Uterus (tissue), 4 donors: Measurements from ENCODE around the gene MRPS34. TPM values are rescaled to one million over a fixed set of nuclear protein-coding genes. Genes with fewer than 3 reads are reported as not detected.

Source experiments
- DNase-seq, 2 donors: peaks; one replicate each; pipeline ENCODE4 v3.0.0-alpha.2; 2019 to 2020
- H3K27ac ChIP-seq, 2 donors: fragments of 200-600 bp; sonication (generic); 1 replicate in 1 of 2; 2 replicates in 1 of 2; pipeline ENCODE4 v1.5.1; 2016 to 2018
- H3K27me3 ChIP-seq, 2 donors: fragments of 200-600 bp; sonication (generic); one replicate each; pipeline ENCODE4 v1.5.1; 2018 to 2019; ENCODE audit warnings: control low read depth in 1 of 2
- H3K36me3 ChIP-seq, 2 donors: fragments of 200-600 bp; sonication (generic); one replicate each; pipeline ENCODE4 v1.5.1; 2019; ENCODE audit warnings: control low read depth in 1 of 2
- H3K4me1 ChIP-seq, 2 donors: fragments of 200-600 bp; sonication (generic); one replicate each; pipeline ENCODE4 v1.5.1; 2018 to 2019; ENCODE audit warnings: control low read depth in 1 of 2
- H3K4me3 ChIP-seq, 2 donors: fragments of 200-600 bp; sonication (generic); 1 replicate in 1 of 2; 2 replicates in 1 of 2; pipeline ENCODE4 v1.5.1; 2018 to 2019; ENCODE audit warnings: mild to moderate bottlenecking in 1 of 2
- H3K9me3 ChIP-seq, 2 donors: fragments of 200-600 bp; sonication (generic); one replicate each; pipeline ENCODE4 v1.5.1; 2019; ENCODE audit warnings: control low read depth in 1 of 2
- POLR2A ChIP-seq, 2 donors: fragments of 450-650 bp; IDR thresholded peaks; one replicate each; pipeline ENCODE4 v1.6.1; 2016; ENCODE audit warnings: antibody characterized with exemption in 2 of 2, mild to moderate bottlenecking in 1 of 2, moderate library complexity in 1 of 2
- intact Hi-C: fragments of 100-400 bp; cut with DNase I; formaldehyde crosslinking; loops from one replicate; pipeline ENCODE4 v1.15.1; 2023; ENCODE audit warnings: low total_unique reads
- total RNA-seq, 4 donors: library from RNA; depleted of rRNA in 3 of 4; stranded (reverse); fragments of >200 nt in 3 of 4; gene quantifications; one replicate each; pipeline versions ENCODE4 v1.1.0 to v1.2.4, GENCODE V29; 2014 to 2023
- TF ChIP-seq, protein P1 (sequence below), 4 experiments: fragments of 200-600 bp in 2 of 4; fragments of 450-650 bp in 2 of 4; sonication (generic) in 2 of 4; IDR thresholded peaks; one replicate each; pipeline ENCODE4 v1.5.1; 2016 to 2019; ENCODE audit warnings: antibody characterized with exemption in 4 of 4, mild to moderate bottlenecking in 2 of 4, moderate library complexity in 1 of 4
- donor health status: DM: yes; HTN: yes; CAD: no.

The MRPS34 gene
- total RNA-seq, 4 donors from 2014 or later = 37.3 to 158 (median 52.5) TPM

DNA sequence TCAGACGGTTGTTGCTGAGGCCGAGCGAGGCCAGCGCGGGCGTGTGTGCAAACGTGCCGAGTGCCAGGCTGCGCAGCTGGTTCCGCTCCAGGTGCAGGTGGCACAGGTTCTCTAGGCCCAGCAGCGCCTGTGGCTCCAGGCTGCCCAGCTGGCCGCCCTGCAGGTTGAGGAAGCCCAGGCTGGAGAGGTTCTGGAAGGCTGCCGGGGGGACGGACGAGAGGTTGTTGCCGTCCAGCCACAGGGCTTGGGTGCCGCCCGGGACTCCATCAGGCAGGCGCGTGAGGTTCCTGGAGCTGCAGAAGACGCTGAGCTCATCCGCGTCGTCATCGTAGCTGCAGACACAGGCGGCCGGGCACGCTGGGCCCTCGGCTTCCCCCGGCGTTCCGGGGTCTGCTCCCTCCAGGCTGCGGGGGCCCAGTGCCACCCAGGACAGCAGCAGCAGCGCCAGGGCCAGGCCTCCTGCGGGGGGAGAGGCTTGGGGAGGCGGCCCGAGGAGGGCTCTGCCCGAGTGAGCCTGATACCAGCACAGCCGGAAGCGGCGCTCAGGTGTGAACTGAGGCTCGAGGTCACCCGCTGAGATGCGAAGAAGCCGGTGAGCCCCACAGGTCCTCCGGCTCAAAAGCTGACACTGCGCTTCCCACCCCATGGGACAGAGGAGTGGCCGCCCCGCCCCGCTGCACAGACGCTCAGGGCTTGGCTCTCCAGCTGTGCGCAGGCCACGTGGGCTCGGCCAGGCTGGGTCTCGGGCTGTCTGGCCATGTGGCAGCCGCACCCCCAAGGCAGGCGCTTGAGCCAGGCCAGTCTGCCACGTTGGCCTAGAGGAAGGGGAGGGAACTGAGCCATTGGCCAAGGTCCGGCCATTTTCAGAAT lies 19.2 kb upstream of the MRPS34 start:
- Histone ChIP-seq H3K36me3 (no peaks in the 10 kb centered on the region), H3K27ac (no peak overlapping the region), H3K27me3 (no peaks in the 10 kb centered on the region), H3K4me1 (no peaks in the 10 kb centered on the region), H3K9me3 (no peaks in the 10 kb centered on the region), H3K4me3 (no peak overlapping the region)
- peak in 1 of 2 donors; percentile 13 for DNase-seq
- intact Hi-C loops = no loop called here
- TF ChIP-seq POLR2A (IDR thresholded peaks at IDR 0.05) = no peak
- TF ChIP-seq, protein P1, sequence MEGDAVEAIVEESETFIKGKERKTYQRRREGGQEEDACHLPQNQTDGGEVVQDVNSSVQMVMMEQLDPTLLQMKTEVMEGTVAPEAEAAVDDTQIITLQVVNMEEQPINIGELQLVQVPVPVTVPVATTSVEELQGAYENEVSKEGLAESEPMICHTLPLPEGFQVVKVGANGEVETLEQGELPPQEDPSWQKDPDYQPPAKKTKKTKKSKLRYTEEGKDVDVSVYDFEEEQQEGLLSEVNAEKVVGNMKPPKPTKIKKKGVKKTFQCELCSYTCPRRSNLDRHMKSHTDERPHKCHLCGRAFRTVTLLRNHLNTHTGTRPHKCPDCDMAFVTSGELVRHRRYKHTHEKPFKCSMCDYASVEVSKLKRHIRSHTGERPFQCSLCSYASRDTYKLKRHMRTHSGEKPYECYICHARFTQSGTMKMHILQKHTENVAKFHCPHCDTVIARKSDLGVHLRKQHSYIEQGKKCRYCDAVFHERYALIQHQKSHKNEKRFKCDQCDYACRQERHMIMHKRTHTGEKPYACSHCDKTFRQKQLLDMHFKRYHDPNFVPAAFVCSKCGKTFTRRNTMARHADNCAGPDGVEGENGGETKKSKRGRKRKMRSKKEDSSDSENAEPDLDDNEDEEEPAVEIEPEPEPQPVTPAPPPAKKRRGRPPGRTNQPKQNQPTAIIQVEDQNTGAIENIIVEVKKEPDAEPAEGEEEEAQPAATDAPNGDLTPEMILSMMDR (IDR thresholded peaks at IDR 0.05) = no peak

- no peak overlapping the region for H3K4me3 ChIP-seq
- intact Hi-C loops = no loop called here
- no peaks in the 10 kb centered on the region for H3K4me1 ChIP-seq
- H3K9me3 ChIP-seq = no peaks in the 10 kb centered on the region
- TF ChIP-seq, protein P1 (IDR thresholded peaks at IDR 0.05) = no peak
- no peak for TF ChIP-seq POLR2A (IDR thresholded peaks at IDR 0.05)
- no peak overlapping the region for H3K27ac ChIP-seq
- H3K27me3 ChIP-seq = no peaks in the 10 kb centered on the region
- H3K36me3 ChIP-seq = no peaks in the 10 kb centered on the region
- no peak for DNase-seq
Observed at GRCh38 chr16:1791256-1791942, 18.5 kb upstream of the MRPS34 start.

GRCh38 chr16:1790611-1791255 lies 17.8 kb upstream of the MRPS34 start:
- DNase-seq = peak in 1 of 2 donors; percentile 15
- no peak for TF ChIP-seq POLR2A (IDR thresholded peaks at IDR 0.05)
- TF ChIP-seq, protein P1 (IDR thresholded peaks at IDR 0.05) = no peak
- Histone ChIP-seq H3K4me3 (no peak overlapping the region), H3K4me1 (no peaks in the 10 kb centered on the region), H3K9me3 (no peaks in the 10 kb centered on the region), H3K27ac (no peak overlapping the region), H3K27me3 (no peaks in the 10 kb centered on the region), H3K36me3 (no peaks in the 10 kb centered on the region)
- intact Hi-C loops = no loop called here

GRCh38 chr16:1790261-1790610 lies 17.3 kb upstream of the MRPS34 start:
- Histone ChIP-seq H3K36me3 (no peaks in the 10 kb centered on the region), H3K9me3 (no peaks in the 10 kb centered on the region), H3K27me3 (no peaks in the 10 kb centered on the region), H3K4me1 (no peaks in the 10 kb centered on the region), H3K27ac (no peak overlapping the region), H3K4me3 (no peak overlapping the region)
- DNase-seq = no peak
- TF ChIP-seq, protein P1 (IDR thresholded peaks at IDR 0.05) = no peak
- TF ChIP-seq POLR2A (IDR thresholded peaks at IDR 0.05) = no peak
- intact Hi-C loops = no loop called here

GRCh38 chr16:1789643-1790045 lies 16.7 kb upstream of the MRPS34 start:
- no peaks in the 10 kb centered on the region for H3K36me3 ChIP-seq

More at GRCh38 chr16:1789643-1790045, 16.7 kb upstream of the MRPS34 start:
- Histone ChIP-seq H3K4me1 (no peaks in the 10 kb centered on the region), H3K9me3 (no peaks in the 10 kb centered on the region), H3K4me3 (no peak overlapping the region), H3K27me3 (no peaks in the 10 kb centered on the region), H3K27ac (no peak overlapping the region)
- peak in 1 of 2 donors; percentile 16 for DNase-seq
- TF ChIP-seq POLR2A (IDR thresholded peaks at IDR 0.05) = no peak
- TF ChIP-seq, protein P1 (IDR thresholded peaks at IDR 0.05) = no peak
- intact Hi-C loops = no loop called here
